Thymus (tissue), 11 donors: ENCODE measurements around the gene CEP85L. TPM values are rescaled to one million over a fixed set of nuclear protein-coding genes. Genes with fewer than 3 reads are reported as not detected.

Source experiments
- DNase-seq, 9 donors: peaks; one replicate each; pipeline ENCODE4 v3.0.0-alpha.2; 2013; ENCODE audit warnings: low spot score in 9 of 9, low read depth in 6 of 9, missing footprints in 1 of 9
- H3K27ac ChIP-seq, 2 donors: one replicate each; pipeline ENCODE4 v1.5.1; 2013; ENCODE audit warnings: control low read depth in 1 of 2, low read depth in 1 of 2, low read length in 1 of 2, mild to moderate bottlenecking in 1 of 2, moderate library complexity in 1 of 2
- H3K27me3 ChIP-seq, 2 donors: one replicate each; pipeline ENCODE4 v1.5.1; 2013; ENCODE audit warnings: low read length in 1 of 2; ENCODE audit not compliant: control insufficient read depth in 2 of 2, insufficient read depth in 1 of 2
- H3K36me3 ChIP-seq, 2 donors: one replicate each; pipeline ENCODE4 v1.5.1; 2013; ENCODE audit warnings: low read length in 1 of 2, mild to moderate bottlenecking in 1 of 2, moderate library complexity in 1 of 2; ENCODE audit not compliant: control insufficient read depth in 2 of 2, insufficient read depth in 2 of 2
- H3K4me1 ChIP-seq, 2 donors: one replicate each; pipeline ENCODE4 v1.5.1; 2013; ENCODE audit warnings: low read length in 2 of 2; ENCODE audit not compliant: control insufficient read depth in 2 of 2, insufficient read depth in 2 of 2
- H3K4me3 ChIP-seq, 2 donors: one replicate each; pipeline ENCODE4 v1.5.1; 2013; ENCODE audit warnings: low read length in 2 of 2, control low read depth in 1 of 2, mild to moderate bottlenecking in 1 of 2
- H3K9me3 ChIP-seq, 2 donors: one replicate each; pipeline ENCODE4 v1.5.1; 2013; ENCODE audit warnings: low read length in 1 of 2, mild to moderate bottlenecking in 1 of 2; ENCODE audit not compliant: control insufficient read depth in 2 of 2, insufficient read depth in 1 of 2
- WGBS: extraction: QIAGEN DNeasy Blood & Tissue Kit; methylation state at CpG from one replicate; pipeline ENCODE4 v1.1.7; 2013; 5-methylcytosine and 5-hydroxymethylcytosine counted together
- polyA plus RNA-seq: library from polyadenylated mRNA; stranded (reverse); fragments of 200-250 nt; gene quantifications from one replicate; pipeline ENCODE4 v1.2.3, GENCODE V29; 2013
- total RNA-seq: library from RNA; stranded (reverse); fragments of 120-200 nt; gene quantifications from one replicate; pipeline ENCODE4 v1.2.4, GENCODE V29; 2013
- donor health status: healthy.

CEP85L gene
- total and polyA plus RNA-seq, 2 donors = 24.6 to 44.3 TPM

GRCh38 chr6:118596774-118597320 is 54.5 kb downstream of the CEP85L start:
- H3K4me3 ChIP-seq = no peak overlapping the region
- H3K27me3 ChIP-seq = no peaks in the 10 kb centered on the region
- 99% methylated on average over 5 of the region's 5 CpGs for WGBS
- no peak for DNase-seq
- H3K27ac ChIP-seq = no peak overlapping the region
- no peaks in the 10 kb centered on the region for H3K9me3 ChIP-seq
- peaks cover 2 to 4% of the 10 kb centered on the region in 2 donors for H3K36me3 ChIP-seq
- H3K4me1 ChIP-seq = no peaks in the 10 kb centered on the region

GRCh38 chr6:118594877-118595276 is 56.5 kb downstream of the CEP85L start:
- DNase-seq = no peak
- WGBS = 96% methylated on average over 1 of the region's 1 CpG
- Histone ChIP-seq H3K4me3 (no peak overlapping the region), H3K9me3 (no peaks in the 10 kb centered on the region), H3K27ac (no peak overlapping the region), H3K4me1 (no peaks in the 10 kb centered on the region), H3K27me3 (no peaks in the 10 kb centered on the region), H3K36me3 (peaks cover 12 to 14% of the 10 kb centered on the region in 2 donors)

- DNase-seq = no peak
- no peak overlapping the region for H3K27ac ChIP-seq
These were observed 59.5 kb downstream of the CEP85L start for GRCh38 chr6:118591897-118592296.

GRCh38 chr6:118589649-118590365 is 61.6 kb downstream of the CEP85L start:
- 79% methylated on average over 6 of the region's 6 CpGs for WGBS
- Histone ChIP-seq H3K4me1 (no peaks in the 10 kb centered on the region), H3K9me3 (no peaks in the 10 kb centered on the region), H3K36me3 (peaks cover 14 to 17% of the 10 kb centered on the region in 2 donors), H3K27me3 (no peaks in the 10 kb centered on the region), H3K27ac (no peak overlapping the region), H3K4me3 (no peak overlapping the region)
- DNase-seq = no peak

More at GRCh38 chr6:118591897-118592296, 59.5 kb downstream of the CEP85L start:
- no peaks in the 10 kb centered on the region for H3K27me3 ChIP-seq
- 97% methylated on average over 3 of the region's 3 CpGs for WGBS
- no peak overlapping the region for H3K4me3 ChIP-seq
- H3K9me3 ChIP-seq = no peaks in the 10 kb centered on the region
- no peaks in the 10 kb centered on the region for H3K4me1 ChIP-seq
- peaks cover 14 to 17% of the 10 kb centered on the region in 2 donors for H3K36me3 ChIP-seq

- 95% methylated on average over 4 of the region's 4 CpGs for whole genome bisulfite sequencing
- peaks cover 14 to 17% of the 10 kb centered on the region in 2 donors for H3K36me3 ChIP-seq
- no peak overlapping the region for H3K4me3 ChIP-seq
- H3K27ac ChIP-seq = no peak overlapping the region
- no peaks in the 10 kb centered on the region for H3K27me3 ChIP-seq
- no peaks in the 10 kb centered on the region for H3K9me3 ChIP-seq
- DNase-seq = no peak
- no peaks in the 10 kb centered on the region for H3K4me1 ChIP-seq
These were observed 62.2 kb downstream of the CEP85L start for GRCh38 chr6:118589186-118589585.

GRCh38 chr6:118588626-118589025 is 62.8 kb downstream of the CEP85L start:
- 97% methylated on average over 5 of the region's 5 CpGs for WGBS
- Histone ChIP-seq H3K36me3 (peaks cover 14 to 17% of the 10 kb centered on the region in 2 donors), H3K9me3 (no peaks in the 10 kb centered on the region), H3K4me3 (no peak overlapping the region), H3K27ac (no peak overlapping the region), H3K27me3 (no peaks in the 10 kb centered on the region), H3K4me1 (no peaks in the 10 kb centered on the region)
- DNase-seq = no peak

- H3K27ac ChIP-seq = no peak overlapping the region
- peaks cover 17 to 19% of the 10 kb centered on the region in 2 donors for H3K36me3 ChIP-seq
- DNase-seq = no peak
- H3K9me3 ChIP-seq = peaks cover 0 to 4% of the 10 kb centered on the region in 2 donors
- H3K4me1 ChIP-seq = no peaks in the 10 kb centered on the region
- H3K4me3 ChIP-seq = no peak overlapping the region
- WGBS = over 99% methylated on average over 5 of the region's 5 CpGs
- no peaks in the 10 kb centered on the region for H3K27me3 ChIP-seq
These were observed 64.5 kb downstream of the CEP85L start for GRCh38 chr6:118586746-118587485.

- no peaks in the 10 kb centered on the region for H3K27me3 ChIP-seq
- peaks cover 8 to 16% of the 10 kb centered on the region in 2 donors for H3K36me3 ChIP-seq
- DNase-seq = no peak
- 97% methylated on average over 5 of the region's 5 CpGs for WGBS
- H3K4me1 ChIP-seq = no peaks in the 10 kb centered on the region
- H3K9me3 ChIP-seq = peaks cover 0 to 13% of the 10 kb centered on the region in 2 donors
- no peak overlapping the region for H3K4me3 ChIP-seq
- H3K27ac ChIP-seq = no peak overlapping the region
These were observed 66.5 kb downstream of the CEP85L start for GRCh38 chr6:118584911-118585310.

- peaks cover 20 to 28% of the 10 kb centered on the region in 2 donors for H3K36me3 ChIP-seq
- peaks cover 3 to 32% of the 10 kb centered on the region in 2 donors for H3K9me3 ChIP-seq
- 97% methylated on average over 5 of the region's 5 CpGs for WGBS
- no peak for DNase-seq
- H3K4me3 ChIP-seq = no peak overlapping the region
- no peak overlapping the region for H3K27ac ChIP-seq
- no peaks in the 10 kb centered on the region for H3K4me1 ChIP-seq
- no peaks in the 10 kb centered on the region for H3K27me3 ChIP-seq
These were observed 69.9 kb downstream of the CEP85L start for GRCh38 chr6:118581489-118581959.
